ENCODE results near the gene FLYWCH1.
A peak's percentile ranks its signal among the peaks of the same experiment; 100 is the strongest.

The FLYWCH1 gene, protein sequence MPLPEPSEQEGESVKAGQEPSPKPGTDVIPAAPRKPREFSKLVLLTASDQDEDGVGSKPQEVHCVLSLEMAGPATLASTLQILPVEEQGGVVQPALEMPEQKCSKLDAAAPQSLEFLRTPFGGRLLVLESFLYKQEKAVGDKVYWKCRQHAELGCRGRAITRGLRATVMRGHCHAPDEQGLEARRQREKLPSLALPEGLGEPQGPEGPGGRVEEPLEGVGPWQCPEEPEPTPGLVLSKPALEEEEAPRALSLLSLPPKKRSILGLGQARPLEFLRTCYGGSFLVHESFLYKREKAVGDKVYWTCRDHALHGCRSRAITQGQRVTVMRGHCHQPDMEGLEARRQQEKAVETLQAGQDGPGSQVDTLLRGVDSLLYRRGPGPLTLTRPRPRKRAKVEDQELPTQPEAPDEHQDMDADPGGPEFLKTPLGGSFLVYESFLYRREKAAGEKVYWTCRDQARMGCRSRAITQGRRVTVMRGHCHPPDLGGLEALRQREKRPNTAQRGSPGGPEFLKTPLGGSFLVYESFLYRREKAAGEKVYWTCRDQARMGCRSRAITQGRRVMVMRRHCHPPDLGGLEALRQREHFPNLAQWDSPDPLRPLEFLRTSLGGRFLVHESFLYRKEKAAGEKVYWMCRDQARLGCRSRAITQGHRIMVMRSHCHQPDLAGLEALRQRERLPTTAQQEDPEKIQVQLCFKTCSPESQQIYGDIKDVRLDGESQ

DNA sequence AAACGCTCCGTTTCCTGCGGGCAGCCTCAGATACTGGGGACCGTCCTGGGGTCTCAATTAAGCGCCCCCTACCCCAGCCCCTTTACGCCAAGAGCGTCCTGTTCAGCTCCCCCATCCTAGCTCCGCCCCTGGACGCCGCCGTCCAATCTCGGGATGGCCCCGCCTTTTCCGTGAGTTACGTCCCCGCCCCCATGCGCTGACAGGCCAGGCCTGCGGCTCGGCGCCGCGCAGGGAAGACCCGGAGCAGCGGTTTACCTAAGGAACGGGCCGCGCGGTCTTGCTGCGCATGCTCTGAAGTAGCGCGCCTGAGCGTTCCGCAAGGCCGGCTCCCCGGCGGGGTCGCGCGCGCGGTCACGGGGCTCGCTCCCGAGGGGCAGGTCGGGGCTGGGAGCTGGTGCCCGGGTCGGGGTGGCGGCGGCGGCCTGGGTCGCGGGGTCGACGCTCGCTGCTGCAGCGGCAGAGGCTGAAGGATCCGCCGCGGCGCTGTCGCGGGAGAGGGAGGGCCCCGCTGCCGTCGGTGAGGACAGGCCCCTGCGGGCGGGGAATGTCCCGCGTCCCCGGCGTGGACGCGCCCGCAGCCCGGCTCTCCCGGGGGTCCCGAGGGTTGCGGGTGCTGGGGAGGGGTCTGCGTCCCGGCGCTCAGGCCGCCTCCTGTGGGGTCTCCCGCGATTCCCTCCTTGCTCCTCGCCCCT lies at the start of gene FLYWCH1:
TSS of gene FLYWCH1 (plus strand) at position 294 of the 692 bp plus-strand sequence. CDS start 17,755 bp downstream, outside the sequence.
- DNase-seq = peak; percentile 98

DNA sequence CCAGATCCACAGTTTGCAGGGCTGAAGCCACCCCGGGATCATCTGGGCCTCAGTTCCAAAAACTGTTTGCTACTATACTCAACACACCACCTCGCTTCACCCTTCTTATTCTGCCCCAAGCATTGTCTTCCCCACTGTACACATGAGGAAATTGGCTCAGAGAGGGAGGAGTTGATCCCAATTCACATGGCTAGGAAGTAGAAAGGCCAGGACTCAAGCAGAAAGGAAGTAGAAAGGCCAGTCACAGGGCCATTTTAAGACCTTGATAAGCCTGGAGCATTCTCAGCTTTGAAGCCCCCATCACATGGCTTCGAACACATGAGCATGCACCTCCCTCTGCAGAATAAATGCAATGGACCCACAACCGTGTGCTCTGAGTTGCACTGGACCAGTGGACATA lies 46.1 kb upstream of the FLYWCH1 start:
- DNase-seq = no peak

DNA sequence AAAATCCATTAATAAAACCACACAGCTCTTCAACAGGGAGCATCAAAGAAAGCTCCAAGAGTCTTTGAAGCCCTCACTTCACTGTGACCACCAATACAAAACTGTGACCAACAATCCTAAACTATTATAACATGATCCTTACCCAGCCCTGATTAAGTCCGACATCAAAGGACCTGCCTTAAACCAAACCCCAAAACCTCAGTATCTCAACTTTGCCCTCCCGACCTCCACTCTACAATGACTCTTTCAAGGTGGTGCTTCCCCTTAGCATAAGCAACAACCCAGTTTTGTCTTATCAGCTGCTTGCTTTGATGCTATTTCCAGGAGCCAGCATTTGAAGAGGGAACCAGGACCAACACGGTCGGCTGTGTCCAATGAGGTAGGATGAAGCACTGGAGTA lies 45.3 kb upstream of the FLYWCH1 start:
- DNase-seq = no peak

DNA sequence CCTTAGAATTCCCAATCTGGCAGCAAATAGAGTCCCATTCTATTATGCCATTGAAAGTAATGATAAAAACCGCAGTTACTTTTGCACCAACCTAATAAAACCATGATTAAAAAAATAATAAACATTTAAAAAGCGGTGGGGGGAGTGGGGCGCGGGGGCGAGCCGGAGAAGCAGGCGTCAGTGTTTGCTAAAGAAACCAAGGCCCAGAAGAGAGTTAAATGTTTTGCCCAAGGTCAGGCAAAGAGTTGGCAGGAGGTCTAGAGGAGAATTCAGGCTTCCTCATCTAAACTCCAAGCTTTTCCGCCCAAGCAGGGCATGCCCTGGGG lies 44.1 kb upstream of the FLYWCH1 start:
- DNase-seq = no peak

DNA sequence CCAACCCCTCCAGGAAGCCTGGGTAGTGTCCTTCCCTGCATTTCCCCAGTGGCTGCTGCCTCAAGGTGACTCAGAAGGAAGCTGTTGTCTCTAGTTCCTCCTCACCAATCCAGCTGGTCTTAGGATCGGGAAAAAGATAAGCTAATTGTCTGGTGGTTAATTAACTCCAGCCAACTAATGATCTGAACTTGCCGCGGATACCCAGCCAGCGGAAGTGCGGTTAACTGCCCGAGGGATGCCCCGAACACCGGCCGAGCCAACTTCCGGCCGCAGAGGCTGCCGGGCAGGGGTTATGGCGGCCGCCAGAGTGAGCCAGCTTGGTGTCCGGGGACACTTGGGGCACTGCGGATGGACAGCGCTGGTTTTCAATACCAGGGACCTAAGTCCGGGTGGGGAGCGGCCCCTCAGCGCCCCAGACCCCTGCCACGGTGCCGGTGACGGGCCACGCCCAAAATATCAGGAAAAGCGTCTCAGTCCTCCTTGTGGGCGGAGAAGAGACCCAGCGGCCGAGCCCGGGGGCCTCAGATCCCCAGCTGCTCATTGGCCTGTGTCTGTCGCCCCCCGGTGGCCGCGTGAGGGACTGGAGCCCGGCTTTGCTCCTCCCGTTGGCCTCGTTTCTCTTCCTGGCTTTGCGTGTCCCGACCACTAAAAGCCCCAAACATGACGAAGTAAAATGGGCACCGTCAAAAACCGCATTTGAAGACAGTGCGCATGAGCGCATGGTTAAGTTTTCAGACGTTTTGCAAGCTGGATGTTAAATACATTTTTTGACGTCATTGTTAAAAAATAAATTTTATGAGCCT lies 43.5 kb upstream of the FLYWCH1 start:
- DNase-seq = peak; percentile 97

DNA sequence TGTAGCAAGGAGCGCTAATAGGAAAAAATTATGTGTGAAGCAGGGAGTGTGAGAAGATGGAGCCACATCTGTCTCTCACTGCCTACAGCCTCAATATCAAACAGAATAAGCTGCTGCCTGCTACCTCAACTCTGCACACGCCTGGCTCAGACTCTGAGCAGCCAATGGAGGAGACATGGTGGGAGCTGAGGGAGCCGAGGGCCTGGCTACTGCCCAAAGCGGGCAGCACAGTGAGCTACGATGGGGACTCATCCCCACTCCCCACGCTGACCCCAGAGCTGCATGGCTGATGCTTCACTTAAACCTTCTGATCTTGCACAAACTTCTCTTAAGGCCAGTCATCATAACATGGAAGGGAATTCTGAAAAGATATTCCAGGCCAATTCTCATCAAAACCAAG lies 39.8 kb upstream of the FLYWCH1 start:
- DNase-seq = no peak

DNA sequence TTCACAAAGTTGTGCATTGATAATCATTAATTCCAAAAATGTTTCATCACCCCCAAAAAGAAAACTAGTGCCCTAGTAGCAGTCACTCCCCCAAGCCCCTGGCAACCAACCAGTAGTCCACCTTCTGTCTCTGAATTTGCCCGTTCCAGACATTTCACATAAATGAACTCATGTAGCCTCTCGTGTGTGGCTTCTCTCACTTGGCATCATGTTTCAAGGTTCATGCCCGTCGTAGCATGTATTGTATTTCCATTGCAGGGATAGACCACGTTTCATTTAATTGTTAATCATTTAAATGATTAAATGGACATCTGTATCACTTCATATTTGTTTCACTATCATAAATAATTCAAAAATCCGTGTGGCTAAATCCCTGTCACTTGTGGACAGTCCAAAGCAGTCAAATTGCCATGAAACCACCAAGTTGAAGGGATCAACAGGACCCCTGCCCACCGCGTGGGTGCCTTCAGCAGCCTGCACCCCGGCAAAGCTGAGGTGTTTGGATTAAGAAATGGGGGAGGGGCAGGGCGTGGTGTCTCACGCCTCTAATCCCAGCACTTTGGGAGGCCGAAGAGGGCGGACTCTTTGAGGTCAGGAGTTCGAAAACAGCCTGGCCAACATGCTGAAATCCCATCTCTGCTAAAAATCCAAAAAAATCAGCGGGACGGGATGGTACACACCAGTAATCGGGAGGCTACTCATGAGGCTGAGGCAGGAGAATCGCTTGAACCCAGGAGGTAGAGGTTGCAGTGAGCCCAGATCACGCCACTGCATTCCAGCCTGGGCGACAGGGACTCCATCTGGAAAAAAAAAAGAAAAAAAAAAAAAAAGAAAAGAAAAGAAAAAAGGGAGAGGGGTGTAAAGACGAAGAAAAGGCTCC lies 37.5 kb upstream of the FLYWCH1 start:
- DNase-seq = no peak

DNA sequence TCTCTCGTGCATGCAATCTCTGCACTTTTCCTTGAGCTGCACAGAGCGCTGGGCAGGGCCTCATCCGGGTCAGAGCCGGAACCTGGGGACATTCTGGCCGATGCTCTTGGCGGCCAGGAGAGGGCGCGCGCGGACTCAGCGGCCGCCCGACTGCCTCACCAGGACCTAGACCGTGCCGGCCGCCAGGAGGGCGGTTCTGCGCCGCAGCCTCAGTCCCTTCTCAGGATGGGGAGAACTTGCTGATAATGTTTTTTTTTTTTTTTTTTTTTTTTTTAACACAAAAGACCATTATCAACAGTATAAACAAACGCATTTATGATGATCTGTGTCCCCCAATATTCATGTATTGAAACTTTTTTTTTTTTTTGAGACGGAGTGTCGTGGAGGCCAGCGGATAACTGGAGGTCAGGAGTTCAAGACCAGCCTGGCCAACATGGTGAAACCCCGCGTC lies 36.8 kb upstream of the FLYWCH1 start:
- DNase-seq = peak; percentile 70

DNA sequence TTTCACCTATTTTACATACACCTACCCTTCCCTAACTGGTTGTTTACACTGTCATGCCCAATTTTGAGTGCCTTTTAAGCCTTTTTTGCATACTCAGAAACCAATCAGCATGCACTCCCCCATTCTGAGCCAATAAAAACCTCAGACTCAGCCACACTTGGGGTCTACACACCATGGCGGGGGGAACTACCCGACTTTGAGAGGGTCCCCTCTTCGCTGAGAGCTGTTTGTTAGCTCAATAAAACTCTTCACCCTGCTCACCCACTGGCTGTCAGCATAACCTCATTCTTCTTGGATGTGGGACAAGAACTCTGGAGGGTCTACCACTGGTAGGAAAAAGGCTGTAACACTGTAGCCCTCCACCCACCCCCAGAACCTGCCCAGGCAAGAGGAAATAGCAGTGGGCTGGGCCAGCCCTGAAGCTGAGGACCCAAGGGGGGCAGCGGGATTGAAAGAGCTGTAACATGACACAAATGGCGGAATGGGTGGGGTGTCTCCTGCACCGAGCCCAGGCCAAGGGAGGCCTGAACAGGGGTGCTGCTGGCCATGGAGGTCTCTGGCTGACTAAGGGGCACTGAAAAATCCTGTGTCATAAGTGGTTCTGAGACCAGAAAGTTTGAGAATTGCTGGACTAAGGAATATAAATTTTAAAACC lies 31.8 kb upstream of the FLYWCH1 start:
- no peak for DNase-seq

DNA sequence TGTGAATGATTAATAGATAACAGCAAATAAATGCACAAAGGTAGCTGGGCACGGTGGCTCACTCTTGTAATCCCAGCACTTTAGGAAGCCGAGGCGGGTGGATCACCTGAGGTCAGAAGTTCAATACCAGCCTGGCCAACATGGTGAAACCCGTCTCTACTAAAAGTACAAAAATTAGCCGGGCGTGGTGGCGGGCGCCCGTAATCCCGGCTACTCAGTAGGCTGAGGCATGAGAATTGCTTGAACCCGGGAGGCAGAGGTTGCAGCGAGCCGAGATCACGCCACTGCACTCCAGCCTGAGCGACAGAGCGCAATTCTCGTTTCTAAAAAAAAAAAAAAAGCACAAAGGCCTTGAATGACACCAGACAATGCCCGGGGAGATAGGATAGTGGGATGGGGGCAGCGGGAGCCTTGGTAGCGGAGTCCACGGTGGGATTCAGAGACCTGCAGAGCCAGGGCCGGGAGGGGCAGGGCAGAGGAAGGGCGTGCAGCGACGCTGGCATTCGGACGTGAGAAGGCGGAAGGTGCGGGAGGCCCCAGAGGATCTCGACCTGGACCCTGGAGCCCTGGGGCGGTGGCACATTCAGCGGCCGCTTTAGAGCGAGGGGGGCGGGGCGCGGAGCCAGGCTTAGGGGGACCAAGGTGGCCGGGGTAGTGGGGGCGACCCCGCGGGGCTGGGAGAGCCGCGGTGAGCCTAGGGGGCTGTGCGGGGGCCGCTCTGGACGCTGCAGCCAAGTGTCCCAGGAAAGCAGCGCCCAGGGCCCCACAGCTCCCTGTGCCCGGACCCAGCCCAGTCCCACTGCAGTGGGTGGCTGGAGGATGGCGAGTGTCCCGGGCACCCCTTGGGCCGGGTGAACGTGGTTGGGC lies 29.7 kb upstream of the FLYWCH1 start:
- peak; percentile 28 for DNase-seq

DNA sequence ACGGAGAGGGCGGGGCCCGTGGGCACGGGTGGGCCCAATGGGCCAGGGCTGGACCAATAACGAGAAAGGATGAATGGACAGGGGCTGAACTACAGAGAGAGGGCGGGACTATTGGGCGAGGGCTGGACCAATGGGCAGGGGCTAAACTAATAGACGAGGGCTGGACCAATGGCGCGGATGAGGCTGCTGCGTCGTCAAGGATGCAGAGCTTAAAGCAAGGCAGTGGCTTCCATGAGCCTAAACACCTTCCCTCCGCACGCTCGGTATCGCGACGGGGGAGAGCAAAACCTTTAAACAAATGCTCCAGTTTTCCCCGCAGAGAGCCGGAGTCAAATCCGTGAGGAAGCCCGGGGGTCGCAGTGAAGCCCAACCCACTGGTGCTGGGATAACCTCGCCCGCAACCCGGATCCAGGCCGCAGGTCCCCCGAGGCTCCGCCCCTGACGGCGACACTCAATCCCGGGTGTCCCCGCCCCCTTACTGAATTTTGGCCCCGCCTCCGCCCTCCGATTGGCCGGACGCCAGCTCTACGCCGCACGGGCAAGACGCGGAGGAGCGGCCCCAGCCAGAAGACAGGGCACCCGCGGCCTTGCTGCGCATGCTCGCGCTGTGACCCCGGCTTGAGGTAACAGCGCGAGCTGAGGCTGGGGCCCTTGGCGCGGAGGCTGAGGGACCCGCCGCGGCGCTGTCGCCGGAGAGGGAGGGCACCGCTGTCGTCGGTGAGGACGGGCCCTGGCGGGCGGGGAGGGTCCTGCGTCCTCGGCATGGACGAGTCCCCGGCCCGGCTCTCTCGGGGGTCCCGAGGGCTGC lies 28.9 kb upstream of the FLYWCH1 start, which contains the start of gene FLYWCH2:
TSS of gene FLYWCH2 (plus strand) at position 566 of the 808 bp plus-strand sequence. CDS start 13,235 bp downstream, outside the sequence.
- DNase-seq = peak; percentile 99

DNA sequence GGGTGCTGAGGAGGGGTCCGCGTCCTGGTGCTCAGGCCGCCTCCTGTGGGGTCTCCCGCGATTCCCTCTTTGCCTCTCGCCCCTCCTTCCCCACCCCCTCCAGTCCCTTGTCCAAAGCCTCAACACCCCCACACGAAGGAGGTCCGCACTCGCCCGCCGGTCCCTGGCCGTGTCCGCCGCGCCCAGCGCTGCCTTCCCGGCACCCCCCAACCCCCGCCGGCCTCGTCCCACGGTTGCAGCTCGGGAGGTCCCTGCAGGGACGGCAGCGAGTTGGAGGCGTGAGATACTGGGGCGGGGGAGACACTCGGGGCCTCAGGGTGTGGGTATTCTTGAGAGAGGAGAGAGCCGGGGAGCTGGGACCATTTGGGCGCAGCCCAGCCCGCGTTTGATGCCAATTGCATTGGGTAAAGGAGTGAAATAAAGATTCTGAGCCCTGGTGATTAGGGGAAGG lies 28.2 kb upstream of the FLYWCH1 start:
- peak; percentile 22 for DNase-seq

DNA sequence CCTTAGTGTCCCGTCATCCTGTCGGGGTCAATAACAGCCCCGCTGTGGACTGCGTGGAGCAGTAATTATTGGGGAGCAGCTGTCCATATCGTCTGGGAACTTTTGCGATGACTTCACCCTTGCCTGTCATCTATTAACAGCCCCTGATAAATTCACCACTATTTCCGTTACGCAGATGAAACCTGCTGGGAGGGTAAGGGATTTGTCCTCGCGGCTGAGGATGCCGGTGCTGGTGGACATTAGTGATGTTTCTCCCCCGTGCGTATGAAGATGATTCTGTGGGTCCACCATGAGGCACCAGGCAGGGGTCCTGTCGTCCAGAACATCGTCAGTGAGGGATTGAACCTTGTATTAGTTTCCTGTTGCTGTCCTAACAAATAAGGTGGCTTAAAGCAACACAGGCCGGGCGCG lies 27.7 kb upstream of the FLYWCH1 start:
- no peak for DNase-seq

DNA sequence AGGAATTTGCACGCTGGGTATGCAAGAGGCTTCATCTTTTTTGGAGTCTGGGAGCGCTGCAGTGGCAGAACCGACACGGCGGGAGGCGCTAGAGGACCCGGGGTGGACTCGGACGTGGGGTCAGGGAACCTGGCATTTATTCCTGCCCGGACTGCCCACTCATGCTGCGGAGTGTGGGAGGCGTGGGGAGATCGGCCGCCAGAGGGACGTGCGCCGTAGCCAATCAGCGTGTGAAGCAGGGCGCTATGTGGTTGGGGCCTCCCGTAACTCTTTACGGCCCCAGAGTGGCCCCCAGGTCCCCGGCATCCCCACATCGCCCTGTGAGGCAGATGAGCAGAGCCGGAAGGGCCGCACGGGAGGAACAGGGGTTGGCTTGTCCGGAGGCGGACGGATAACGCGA lies 17.5 kb upstream of the FLYWCH1 start:
- no peak for DNase-seq

DNA sequence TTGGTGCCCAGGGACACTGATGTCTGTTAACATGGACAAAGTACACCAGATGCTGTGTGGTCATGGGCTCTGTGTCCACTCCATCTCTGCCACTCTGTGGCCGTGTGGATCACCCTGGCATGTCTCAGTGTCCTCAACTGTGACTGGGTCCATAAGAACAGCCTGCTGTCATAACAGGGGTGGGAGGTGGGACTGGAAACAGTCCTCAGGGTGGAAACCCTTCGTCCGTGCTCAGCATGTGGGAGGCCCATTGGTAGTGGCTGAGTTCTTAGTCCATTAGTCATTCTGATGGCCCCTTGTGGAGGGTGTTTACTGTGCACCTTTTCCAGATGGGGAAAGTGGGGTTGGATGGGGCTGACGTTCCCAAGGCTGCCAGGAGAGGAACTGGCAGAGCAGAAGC lies 15.9 kb upstream of the FLYWCH1 start:
- DNase-seq = no peak

DNA sequence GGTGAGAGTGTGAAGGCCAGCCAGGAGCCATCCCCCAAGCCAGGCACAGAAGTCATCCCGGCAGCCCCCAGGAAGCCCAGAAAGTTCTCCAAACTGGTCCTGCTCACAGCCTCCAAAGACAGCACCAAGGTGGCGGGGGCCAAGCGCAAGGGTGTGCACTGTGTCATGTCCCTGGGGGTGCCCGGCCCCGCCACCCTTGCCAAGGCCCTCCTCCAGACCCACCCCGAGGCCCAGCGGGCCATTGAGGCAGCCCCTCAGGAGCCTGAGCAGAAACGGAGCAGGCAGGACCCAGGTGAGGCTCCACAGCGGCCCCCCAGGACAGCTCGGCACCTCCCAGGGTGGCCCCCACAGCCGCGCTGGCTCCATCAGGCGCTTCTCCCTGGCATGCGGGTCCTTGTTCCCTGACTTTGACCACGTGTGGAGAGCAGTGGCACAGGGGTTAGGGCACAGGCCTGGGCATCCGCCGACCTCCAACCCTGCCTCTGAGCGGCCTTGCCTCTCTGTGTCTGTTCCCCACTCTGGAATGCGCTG lies 15.2 kb upstream of the FLYWCH1 start:
- DNase-seq = no peak

DNA sequence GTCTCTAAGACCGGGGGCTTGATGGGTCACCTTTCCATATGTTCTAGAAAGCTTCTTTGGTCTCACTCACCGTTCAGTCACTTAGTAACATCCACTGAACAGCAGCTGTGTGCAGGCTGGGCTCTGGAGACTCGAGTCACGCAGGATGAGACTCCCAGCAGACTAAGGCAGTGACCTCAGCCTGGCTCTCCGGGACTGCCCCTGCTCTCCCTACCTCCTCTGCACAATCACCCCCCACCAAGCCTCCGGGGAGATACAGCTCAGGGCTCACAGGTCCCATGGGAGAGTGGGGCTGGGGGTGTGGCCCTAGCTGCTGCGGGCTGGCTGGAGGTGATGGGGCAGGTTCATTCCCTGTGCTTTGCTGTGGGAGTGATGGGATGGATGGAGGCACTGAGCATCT lies 14.6 kb upstream of the FLYWCH1 start:
- no peak for DNase-seq

DNA sequence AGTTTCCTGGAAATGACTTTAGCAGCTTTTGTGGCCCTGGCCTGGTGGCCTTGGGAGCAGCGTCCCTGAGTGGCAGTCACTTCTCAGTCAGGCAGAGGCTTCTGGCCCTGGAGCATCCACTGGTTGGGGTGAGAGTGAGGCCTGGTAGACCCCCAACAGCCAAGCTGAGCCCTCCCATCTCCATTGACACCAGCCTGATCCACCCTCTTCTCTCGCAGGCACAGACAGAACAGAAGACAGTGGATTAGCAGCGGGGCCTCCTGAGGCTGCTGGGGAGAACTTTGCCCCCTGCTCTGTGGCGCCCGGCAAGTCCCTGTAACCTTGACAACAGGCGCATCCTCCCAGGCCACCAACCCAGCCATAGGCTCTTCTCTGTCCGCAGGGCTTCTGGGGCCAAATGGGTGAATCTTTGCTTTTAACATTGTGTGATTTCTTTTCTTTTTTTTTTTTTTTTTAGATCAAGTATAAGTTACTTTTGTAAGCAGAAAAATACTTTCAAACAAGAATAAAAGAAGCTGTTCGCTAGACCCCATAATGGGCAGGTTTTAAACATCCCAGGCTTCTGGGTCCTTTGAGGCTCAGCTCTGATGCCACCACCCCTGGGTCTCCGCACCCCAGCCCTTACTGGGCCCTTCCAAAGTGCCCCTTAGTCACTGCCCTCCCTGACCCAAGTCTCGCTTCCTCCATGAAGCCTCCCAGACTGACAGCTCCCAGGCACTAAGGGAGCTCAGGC lies 12.7 kb upstream of the FLYWCH1 start:
- DNase-seq = no peak

Data from stimulated activated CD4-positive, alpha-beta T cell treated with anti-CD3 and anti-CD28 coated beads, Interleukin-1b, Interleukin-23, amount 100 ng/mL, for 48 hours (primary cell).